Measurements from ENCODE around the gene SPTB.

The SPTB gene

DNA sequence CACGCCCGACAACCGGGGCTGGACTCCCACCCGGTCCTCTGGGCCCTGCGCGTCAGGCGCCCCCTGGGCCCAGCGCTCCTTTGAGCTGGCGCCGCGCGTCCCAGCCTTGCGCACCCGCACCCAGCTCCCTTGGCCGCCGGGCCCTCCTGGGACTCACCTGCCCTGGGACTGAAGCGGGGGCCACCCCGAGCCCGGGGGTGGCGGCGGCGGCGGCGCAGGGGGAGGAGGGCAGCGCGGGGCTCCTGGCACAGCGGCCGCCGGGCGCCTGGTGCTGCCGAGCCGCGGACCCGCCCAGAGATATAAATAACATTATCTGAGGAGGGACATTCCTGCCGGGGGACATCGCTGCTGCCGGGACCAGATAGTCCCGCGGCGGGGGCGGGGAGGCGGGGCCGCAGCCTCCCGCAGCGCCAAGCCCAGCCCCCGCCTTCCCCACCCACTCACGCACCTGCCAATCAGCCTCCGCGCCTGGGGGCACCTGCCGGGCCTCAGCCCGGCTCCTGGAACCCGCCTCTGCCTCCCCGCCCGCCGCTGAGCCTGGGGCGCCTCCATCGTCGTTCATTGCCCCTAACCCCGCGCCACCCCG lies at the start of gene SPTB:
SPTB (minus strand) TSS at position 273 of the 586 bp plus-strand sequence. CDS start 56,813 bp downstream, outside the sequence.
- H3K27ac ChIP-seq = no peak within 1 kb of the TSS
- H3K4me3 ChIP-seq (ENCODE audit: low read depth, low read length) = peak within 1 kb of the TSS; percentile 39
- peaks cover 75% of the 10 kb centered on the region for H3K27me3 ChIP-seq (replicated peaks)
- no peak for TF ChIP-seq CTCF (IDR thresholded peaks at IDR 0.05; ENCODE audit: low read depth, low read length, missing control alignments)
- DNase-seq = no peak
- no peaks in the 10 kb centered on the region for H3K36me3 ChIP-seq (replicated peaks)
- in situ Hi-C loops (cut with HindIII; ENCODE audit: low pct_ligation_motif_present, low sequenced_read_pairs) = no loop called here

DNA sequence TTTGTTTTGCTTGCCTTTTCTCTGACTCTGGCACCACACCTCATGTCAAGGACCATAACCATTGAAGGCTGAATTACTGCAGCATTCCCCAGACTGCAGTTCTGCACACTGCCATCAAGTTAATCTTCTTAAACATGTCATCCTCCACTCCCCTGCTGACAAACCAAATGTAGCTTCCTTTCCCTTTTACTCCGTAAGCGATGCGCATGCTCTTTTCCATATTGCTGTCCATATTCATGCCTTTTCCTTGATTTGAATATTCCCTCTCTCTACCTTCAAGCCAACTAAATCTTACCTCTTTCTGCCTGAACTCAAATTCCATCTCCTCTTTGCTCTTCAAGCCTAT lies 49.3 kb upstream of the SPTB start:
- peaks cover 16% of the 10 kb centered on the region for H3K36me3 ChIP-seq (replicated peaks)
- in situ Hi-C loops (cut with HindIII; ENCODE audit: low pct_ligation_motif_present, low sequenced_read_pairs) = no loop called here
- no peak overlapping the region for H3K27ac ChIP-seq
- H3K27me3 ChIP-seq (replicated peaks) = no peaks in the 10 kb centered on the region
- no peak for TF ChIP-seq CTCF (IDR thresholded peaks at IDR 0.05; ENCODE audit: low read depth, low read length, missing control alignments)
- H3K4me3 ChIP-seq (ENCODE audit: low read depth, low read length) = no peak overlapping the region
- no peak for DNase-seq

GRCh38 chr14:64928239-64929013 lies 48.7 kb upstream of the SPTB start:
- H3K27me3 ChIP-seq (replicated peaks) = no peaks in the 10 kb centered on the region
- H3K27ac ChIP-seq = no peak overlapping the region
- no peak for DNase-seq
- TF ChIP-seq CTCF (IDR thresholded peaks at IDR 0.05; ENCODE audit: low read depth, low read length, missing control alignments) = no peak
- no peak overlapping the region for H3K4me3 ChIP-seq (ENCODE audit: low read depth, low read length)
- in situ Hi-C loops (cut with HindIII; ENCODE audit: low pct_ligation_motif_present, low sequenced_read_pairs) = no loop called here
- H3K36me3 ChIP-seq (replicated peaks) = peaks cover 16% of the 10 kb centered on the region

DNA sequence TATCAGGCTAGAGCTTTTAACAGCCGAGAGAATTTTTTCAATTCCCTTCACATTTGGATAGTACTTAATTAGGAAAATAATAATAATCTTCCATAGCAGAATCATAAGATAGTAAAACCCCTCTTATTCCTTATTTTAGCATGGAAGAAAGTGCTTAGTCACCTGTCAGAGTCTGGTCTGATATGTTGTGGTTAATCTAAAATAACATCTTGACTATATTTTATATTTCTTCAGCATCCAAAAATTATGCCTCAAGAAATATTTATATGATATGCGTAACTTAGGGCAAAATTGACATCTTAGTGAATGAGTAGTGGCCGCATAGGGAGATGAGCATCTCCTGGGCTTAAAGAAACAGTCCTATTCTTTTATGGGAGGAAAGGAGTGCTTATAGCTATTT lies 47.3 kb upstream of the SPTB start:
- no peak overlapping the region for H3K4me3 ChIP-seq (ENCODE audit: low read depth, low read length)
- H3K27ac ChIP-seq = no peak overlapping the region
- H3K27me3 ChIP-seq (replicated peaks) = no peaks in the 10 kb centered on the region
- in situ Hi-C loops (cut with HindIII; ENCODE audit: low pct_ligation_motif_present, low sequenced_read_pairs) = no loop called here
- peaks cover 16% of the 10 kb centered on the region for H3K36me3 ChIP-seq (replicated peaks)
- TF ChIP-seq CTCF (IDR thresholded peaks at IDR 0.05; ENCODE audit: low read depth, low read length, missing control alignments) = no peak
- DNase-seq = no peak

DNA sequence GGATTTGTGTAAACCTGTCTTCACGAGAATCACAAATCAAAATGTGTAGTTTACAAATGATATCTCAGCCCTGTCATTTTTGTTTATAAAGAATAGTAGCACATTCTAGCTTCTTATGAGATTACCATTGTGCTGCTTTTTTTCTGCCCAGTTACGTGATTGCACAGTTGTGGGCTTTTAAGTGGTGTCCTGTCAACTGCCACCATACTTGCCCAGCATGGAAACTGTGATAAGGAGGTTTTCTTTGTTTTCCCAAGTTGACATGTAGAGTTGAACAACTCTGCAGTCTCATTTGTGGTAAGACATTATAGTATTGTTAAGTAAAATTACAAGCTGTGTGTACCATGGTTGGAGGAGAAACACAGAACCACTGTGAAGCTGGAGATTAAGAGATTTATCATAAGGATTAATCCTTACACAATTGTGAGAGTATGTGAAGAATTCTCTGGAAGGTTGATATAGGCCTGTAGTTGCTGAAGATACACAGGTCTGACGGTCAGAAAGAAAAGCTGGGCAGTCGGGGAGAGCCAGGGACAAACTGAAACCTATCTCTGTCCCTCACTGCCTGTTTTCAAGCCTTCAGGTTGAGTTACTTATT lies 46.8 kb upstream of the SPTB start:
- Histone ChIP-seq H3K27ac (no peak overlapping the region), H3K4me3 (ENCODE audit: low read depth, low read length) (no peak overlapping the region)

More for the DNA sequence above, 46.8 kb upstream of the SPTB start:
- H3K36me3 ChIP-seq (replicated peaks) = peaks cover 16% of the 10 kb centered on the region
- TF ChIP-seq CTCF (IDR thresholded peaks at IDR 0.05; ENCODE audit: low read depth, low read length, missing control alignments) = no peak
- no peak for DNase-seq
- in situ Hi-C loops (cut with HindIII; ENCODE audit: low pct_ligation_motif_present, low sequenced_read_pairs) = no loop called here
- H3K27me3 ChIP-seq (replicated peaks) = no peaks in the 10 kb centered on the region
